Astrocyte of the cerebellum (primary cell): ENCODE data around the gene ICE2.
A peak's percentile ranks its signal among the peaks of the same experiment; 100 is the strongest.

Experiments used
- DNase-seq: peaks from one replicate; pipeline ENCODE4 v3.0.0-alpha.2; 2011; ENCODE audit warnings: low read depth
- H3K4me3 ChIP-seq: 2 replicates; pipeline ENCODE4 v1.5.1; 2011; ENCODE audit warnings: mild to moderate bottlenecking, low read depth, low read length, moderate library complexity
- in situ Hi-C: cut with HindIII; loops from 2 replicates; pipeline ENCODE4 v1.10.0; 2017; ENCODE audit warnings: low sequenced_read_pairs
- TF ChIP-seq, protein P1 (sequence below): IDR thresholded peaks from 2 replicates; pipeline ENCODE4 v1.5.1; 2012; ENCODE audit warnings: low read length, low read depth, moderate library complexity, mild to moderate bottlenecking; ENCODE audit errors: missing control alignments

The ICE2 gene

GRCh38 chr15:60384053-60384452, 94.9 kb downstream of the ICE2 start:
- in situ Hi-C loops, result no loop called here
- no peak overlapping the region for H3K4me3 ChIP-seq
- TF ChIP-seq, protein P1, sequence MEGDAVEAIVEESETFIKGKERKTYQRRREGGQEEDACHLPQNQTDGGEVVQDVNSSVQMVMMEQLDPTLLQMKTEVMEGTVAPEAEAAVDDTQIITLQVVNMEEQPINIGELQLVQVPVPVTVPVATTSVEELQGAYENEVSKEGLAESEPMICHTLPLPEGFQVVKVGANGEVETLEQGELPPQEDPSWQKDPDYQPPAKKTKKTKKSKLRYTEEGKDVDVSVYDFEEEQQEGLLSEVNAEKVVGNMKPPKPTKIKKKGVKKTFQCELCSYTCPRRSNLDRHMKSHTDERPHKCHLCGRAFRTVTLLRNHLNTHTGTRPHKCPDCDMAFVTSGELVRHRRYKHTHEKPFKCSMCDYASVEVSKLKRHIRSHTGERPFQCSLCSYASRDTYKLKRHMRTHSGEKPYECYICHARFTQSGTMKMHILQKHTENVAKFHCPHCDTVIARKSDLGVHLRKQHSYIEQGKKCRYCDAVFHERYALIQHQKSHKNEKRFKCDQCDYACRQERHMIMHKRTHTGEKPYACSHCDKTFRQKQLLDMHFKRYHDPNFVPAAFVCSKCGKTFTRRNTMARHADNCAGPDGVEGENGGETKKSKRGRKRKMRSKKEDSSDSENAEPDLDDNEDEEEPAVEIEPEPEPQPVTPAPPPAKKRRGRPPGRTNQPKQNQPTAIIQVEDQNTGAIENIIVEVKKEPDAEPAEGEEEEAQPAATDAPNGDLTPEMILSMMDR, result no peak
- DNase-seq, result no peak

GRCh38 chr15:60382773-60383674, 95.9 kb downstream of the ICE2 start:
- TF ChIP-seq, protein P1, result no peak
- no peak overlapping the region for H3K4me3 ChIP-seq
- in situ Hi-C loops, result no loop called here
- no peak for DNase-seq

DNA sequence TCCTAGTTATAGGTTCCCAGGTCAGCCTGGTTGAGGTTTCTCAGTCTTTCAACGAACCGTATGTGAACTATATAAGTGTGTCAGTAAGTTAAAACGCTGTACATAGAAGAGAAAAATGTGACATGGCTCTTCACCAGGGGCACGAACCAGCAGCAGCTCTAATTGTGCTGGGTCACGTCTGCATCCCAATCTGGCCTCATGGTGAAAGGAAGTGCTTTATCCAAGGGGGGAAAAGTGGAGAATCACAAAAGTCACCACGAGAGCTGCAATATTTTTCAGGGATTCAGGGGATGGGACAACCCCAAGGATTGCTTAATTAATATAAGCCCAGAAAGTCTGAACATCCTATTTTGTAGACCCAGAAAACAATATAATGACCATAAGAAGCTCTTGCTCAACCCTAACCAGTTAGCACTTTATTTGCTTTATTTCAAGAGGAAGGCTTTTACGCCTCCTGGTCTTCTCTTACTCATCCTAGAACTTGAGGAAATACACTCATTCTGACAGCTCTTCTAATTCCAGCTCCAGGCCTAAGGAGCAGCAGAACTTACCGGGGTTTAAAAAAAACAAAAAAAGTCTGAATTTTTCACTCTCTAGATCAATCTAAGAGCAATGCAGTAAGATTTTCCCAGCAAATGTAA, 97.7 kb downstream of the ICE2 start:
- in situ Hi-C loops, result no loop called here

GRCh38 chr15:60379525-60380274, 99.2 kb downstream of the ICE2 start:
- in situ Hi-C loops, result no loop called here
- TF ChIP-seq, protein P1, result no peak
- DNase-seq, result peak; percentile 84
- no peak overlapping the region for H3K4me3 ChIP-seq

More for the DNA sequence above, 97.7 kb downstream of the ICE2 start:
- H3K4me3 ChIP-seq, result no peak overlapping the region
- no peak for DNase-seq
- TF ChIP-seq, protein P1, result no peak

- DNase-seq, result no peak
- in situ Hi-C loops, result no loop called here
- TF ChIP-seq, protein P1, result no peak
- no peak overlapping the region for H3K4me3 ChIP-seq
These were observed 99.8 kb downstream of the ICE2 start for GRCh38 chr15:60379185-60379524.

GRCh38 chr15:60376677-60377095, 102.3 kb downstream of the ICE2 start:
- DNase-seq, result no peak
- in situ Hi-C loops, result no loop called here
- no peak overlapping the region for H3K4me3 ChIP-seq
- TF ChIP-seq, protein P1, result no peak
